NCI-H82 (cell line): ENCODE results near the gene TOX2.

Source experiments
- DNase-seq: peaks from one replicate; lab custom pipeline; 2025; lab: John Stamatoyannopoulos, UW

TOX2 gene

DNA sequence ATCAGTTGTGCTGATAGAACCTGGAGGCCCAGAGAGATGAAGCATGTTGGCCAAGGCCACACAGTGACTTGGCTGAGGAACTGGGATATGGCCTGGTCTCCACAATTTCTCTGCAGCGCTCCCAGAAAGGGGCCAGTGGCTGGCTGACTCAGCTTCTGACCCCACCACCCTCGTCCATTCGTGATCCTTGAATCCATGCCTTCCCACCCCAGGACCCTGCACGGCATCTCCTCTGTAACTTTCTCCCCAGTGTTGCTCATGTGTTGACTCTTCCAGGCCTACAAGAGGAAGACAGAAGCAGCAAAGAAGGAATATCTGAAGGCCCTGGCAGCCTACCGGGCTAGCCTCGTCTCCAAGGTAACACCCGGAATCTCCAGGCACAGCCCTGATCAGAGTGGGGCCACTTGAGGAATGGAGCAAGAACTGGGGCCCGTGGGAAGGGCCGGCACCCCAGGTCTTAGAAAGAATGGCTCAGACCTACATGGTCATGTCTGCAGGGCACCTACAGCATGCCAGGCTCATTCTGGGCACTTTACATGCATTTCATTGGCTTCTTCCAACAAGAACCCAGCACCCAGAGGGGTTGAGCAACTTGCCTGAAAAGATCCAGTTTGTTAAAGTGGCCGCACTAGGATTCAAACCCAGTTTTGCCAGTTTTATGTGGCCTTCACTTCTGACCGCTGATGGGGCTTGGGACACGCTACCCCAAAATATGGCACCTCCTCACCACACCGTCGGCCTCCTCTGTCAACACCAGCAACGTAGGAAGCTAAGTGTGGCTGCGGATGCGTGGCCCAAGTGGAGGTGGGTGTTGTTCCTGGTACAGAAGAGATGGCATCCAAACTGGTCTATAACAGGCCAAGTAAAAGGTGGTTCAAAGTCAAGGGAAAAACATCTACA lies 150.1 kb downstream of the TOX2 start:
- DNase-seq, result no peak

DNA sequence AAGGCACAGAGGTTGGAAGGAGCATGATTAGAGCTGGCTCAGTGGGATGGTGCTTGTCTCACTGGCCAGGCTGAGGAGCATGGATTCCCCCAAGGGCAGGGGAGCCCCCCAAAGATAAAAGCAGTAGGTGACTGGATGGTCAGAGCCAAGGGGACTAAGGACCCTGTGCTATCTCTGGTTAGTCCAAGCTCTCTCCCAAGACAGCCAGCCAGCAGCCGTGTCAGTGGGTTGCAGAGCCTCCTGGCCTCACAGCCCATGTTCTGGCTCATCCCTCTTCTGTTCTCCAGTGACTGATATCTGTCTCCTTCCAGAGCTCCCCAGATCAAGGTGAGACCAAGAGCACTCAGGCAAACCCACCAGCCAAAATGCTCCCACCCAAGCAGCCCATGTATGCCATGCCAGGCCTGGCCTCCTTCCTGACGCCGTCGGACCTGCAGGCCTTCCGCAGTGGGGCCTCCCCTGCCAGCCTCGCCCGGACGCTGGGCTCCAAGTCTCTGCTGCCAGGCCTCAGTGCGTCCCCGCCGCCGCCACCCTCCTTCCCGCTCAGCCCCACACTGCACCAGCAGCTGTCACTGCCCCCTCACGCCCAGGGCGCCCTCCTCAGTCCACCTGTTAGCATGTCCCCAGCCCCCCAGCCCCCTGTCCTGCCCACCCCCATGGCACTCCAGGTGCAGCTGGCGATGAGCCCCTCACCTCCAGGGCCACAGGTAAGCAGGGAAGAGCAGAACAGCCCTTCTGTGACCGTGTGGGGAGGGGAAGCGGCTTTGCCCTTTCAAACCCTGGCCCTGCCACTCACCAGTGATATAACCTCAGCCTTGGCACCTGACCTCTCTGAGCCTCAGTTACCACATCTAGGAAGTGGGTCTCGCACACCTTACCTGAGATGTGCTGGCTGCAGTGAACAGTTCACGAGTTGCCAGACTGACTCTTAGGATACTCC lies 151.0 kb downstream of the TOX2 start:
- DNase-seq, result no peak

- no peak for DNase-seq
These were observed 152.3 kb downstream of the TOX2 start for GRCh38 chr20:44066645-44067606.

GRCh38 chr20:44067650-44068081 lies 153.0 kb downstream of the TOX2 start:
- DNase-seq, result no peak

DNA sequence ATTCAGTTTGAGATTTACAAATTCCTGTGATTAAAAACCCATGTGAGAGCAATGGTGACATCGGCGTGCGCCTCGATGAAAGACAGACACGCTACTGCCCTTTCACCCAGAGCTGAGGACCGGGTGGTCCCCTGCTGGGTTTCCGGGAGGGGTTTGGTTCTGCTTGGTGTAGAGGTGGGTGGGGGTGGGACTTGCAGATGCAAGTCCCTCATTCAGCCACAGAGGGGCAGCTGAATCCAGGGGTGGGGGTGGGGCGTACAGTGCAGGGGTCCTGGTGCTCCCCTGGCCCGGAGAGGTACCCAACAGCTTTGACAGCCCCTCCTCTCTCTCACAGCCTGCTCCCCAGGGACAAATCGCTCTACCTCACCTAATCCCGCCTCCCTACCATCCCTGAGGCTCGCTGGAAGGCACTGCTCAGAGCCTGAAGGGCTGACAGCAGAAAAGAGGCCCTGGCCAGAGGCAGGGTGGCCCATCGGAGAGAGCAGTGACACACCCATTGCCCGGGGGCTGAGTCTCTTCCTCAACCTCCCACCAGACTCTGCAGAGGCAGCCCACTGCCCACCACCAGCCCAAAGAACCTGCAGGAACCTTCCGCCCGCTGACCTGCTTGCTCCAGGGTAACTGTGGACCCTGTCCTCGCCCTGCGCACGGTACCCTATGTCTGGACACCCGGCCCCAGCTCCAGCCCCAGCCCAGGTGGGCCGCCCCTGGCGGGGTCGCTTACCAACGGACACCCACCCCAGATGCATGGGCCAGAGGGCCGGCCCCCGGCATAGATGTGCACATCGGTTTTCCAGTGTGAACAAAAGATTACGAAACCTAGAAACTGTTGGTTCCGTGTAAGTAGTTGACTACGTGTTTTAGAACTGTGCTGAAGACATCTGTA lies 153.9 kb downstream of the TOX2 start:
- DNase-seq, result peak; percentile 33

- DNase-seq, result no peak
These were observed 154.8 kb downstream of the TOX2 start for GRCh38 chr20:44069203-44070011.

GRCh38 chr20:44070139-44070900 lies 155.7 kb downstream of the TOX2 start:
- DNase-seq, result no peak

GRCh38 chr20:44071057-44071456 lies 156.4 kb downstream of the TOX2 start:
- DNase-seq, result no peak

GRCh38 chr20:44071526-44072111 lies 157.0 kb downstream of the TOX2 start:
- no peak for DNase-seq

GRCh38 chr20:44072384-44072783 lies 157.7 kb downstream of the TOX2 start:
- no peak for DNase-seq

DNA sequence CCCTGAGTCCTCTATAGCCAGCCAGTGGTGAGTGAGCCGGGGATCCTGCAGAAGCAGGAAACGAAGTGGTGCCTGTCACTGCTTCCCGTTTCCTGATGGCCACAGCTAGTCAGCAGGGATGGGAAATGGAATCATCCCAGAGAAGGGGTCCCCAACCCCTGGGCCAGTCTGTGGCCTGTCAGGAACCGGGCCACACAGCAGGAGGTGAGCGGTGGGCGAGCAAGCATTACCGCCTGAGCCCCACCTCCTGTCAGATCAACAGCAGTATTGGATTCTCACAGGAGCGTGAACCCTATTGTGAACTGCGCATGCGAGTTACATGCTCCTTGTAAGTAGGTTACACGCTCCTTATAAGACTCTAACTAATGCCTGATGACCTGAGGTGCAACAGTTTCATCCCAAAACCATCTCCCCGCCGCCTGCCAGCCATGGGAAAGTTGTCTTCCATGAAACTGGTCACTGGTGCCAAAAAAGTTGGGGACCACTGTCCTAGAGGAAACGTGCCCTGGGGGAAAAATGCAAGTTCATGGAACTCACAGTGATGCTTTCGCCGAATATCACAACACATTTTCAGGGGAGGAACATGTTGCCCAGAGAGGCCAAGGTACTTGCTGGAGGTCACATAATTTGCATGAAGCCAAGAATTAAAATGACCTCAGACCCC lies 158.5 kb downstream of the TOX2 start:
- DNase-seq, result peak; percentile 13

DNA sequence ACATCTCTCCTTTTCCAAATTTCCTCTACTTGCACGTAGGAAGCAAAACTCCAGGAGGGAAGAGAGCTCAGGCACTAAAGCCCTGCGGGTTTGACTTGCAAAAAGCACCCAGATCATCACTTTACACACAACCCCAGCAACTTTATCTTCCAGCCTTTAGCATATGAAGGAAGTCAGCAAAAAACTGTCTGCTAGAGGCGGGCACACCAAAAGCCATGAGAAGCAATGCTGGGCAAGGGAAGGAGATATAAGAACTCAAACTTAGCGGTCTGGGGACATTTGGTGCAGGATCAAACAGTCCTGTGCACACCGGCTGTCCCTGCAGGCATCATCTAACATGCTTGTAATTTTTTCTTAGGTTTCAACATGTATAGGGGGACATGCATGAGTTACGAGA lies 159.0 kb downstream of the TOX2 start:
- no peak for DNase-seq

GRCh38 chr20:44074252-44075151 lies 159.8 kb downstream of the TOX2 start:
- no peak for DNase-seq

- DNase-seq, result no peak
These were observed 160.7 kb downstream of the TOX2 start for GRCh38 chr20:44075191-44075949.

DNA sequence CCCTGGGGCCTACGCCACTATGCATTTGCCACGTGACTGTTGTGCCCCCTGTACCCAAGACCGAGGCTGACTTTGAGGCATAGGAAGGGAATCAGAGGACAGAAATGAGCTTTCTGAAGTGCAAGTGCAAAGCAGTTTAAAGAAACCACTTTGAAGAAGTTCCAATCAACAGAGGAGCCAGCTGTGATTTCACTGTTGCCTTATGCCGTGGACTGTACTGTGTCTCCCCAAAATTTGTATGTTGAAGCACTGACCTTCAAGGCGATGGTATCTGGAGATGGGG lies 161.2 kb downstream of the TOX2 start:
- no peak for DNase-seq

GRCh38 chr20:44079291-44079690 lies 164.6 kb downstream of the TOX2 start:
- no peak for DNase-seq
